MV-4-11 (cell line): ENCODE data around the gene RCAN1.
A peak's percentile ranks its signal among the peaks of the same experiment; 100 is the strongest.
"Not testable (repeated sequence)": the region's sequence is repeated elsewhere in the genome, so short reads cannot be mapped to it uniquely, and the experiment has no call there.

Experiments
- DNase-seq: peaks from one replicate; lab custom pipeline; 2025; lab: John Stamatoyannopoulos, UW

Gene RCAN1

GRCh38 chr21:34517039-34517438 lies 97.9 kb downstream of the RCAN1 start:
- DNase-seq = no peak

DNA sequence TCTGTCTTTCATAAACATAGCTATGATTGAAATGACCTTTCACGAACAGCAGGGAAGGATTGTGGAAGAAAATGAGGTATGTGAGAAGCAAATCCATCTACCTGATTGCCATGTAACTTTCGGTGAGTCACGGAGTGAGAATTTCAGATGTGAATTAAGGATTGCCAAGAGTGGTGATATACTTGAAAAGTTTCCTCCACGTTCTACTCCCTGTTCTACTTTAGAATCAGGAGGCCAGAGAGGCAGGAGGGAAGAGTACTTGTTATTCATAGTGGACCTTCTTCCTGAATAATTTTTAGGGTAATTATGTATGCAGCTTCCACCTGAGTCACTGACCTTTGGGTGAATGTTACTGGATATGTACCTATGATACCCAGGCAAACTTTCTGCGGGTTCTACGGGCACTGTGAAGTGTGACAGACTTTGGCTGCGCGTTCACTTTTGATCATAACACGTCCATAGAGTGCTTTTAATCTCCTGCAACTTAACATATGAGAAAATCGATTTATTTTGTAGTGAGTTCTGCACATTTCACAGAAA lies 100.3 kb downstream of the RCAN1 start:
- no peak for DNase-seq

- DNase-seq = peak; percentile 77
Measured at GRCh38 chr21:34513129-34513675, 101.7 kb downstream of the RCAN1 start.

GRCh38 chr21:34511787-34512455 lies 103.0 kb downstream of the RCAN1 start, which contains the start of gene KCNE1:
TSS of gene KCNE1 (minus strand) at chr21:34512210. CDS start at chr21:34449634, 62,576 bp downstream.
- peak; percentile 85 for DNase-seq

GRCh38 chr21:34511181-34511580 lies 103.7 kb downstream of the RCAN1 start:
- peak; percentile 22 for DNase-seq

GRCh38 chr21:34510148-34511142 lies 104.5 kb downstream of the RCAN1 start:
- peak; percentile 81 for DNase-seq

DNA sequence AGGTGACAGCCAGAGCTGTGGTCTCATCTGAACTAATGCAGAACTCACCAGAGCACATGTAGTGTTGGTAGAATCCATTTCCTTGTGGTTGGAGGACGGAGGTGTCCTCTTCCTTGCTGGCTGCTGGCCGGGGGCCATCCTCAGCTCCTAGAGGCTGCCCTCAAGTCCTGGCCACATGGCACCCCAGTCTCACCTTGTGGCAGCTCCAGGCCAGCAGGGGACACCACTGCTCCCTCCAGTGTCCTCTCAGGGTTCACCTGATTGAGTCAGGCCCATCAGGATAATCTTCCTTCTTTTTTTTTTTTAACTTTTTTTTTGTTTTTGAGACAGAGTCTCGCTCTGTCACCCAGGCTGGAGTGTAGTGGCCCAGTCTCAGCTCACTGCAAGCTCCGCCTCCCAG lies 105.8 kb downstream of the RCAN1 start:
- no peak for DNase-seq

DNA sequence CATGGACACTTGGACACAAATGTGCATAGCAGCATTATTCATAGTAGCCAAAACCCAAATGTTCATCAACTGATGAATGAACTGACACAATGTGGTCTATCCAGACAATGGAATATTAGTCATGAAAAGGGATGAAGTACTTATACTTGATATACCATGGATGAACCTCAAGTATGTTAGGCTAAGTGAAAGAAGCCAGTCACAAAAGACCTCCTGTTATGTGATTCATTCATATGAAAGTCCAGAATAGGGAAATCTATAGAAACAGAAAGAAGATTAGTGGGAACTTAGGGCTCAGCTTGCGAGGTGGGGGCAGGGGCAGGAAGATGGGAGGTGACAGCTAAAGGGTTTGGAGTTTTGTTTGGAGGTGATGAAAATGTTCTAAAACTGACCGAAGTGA lies 110.3 kb downstream of the RCAN1 start:
- peak; percentile 63 for DNase-seq

DNA sequence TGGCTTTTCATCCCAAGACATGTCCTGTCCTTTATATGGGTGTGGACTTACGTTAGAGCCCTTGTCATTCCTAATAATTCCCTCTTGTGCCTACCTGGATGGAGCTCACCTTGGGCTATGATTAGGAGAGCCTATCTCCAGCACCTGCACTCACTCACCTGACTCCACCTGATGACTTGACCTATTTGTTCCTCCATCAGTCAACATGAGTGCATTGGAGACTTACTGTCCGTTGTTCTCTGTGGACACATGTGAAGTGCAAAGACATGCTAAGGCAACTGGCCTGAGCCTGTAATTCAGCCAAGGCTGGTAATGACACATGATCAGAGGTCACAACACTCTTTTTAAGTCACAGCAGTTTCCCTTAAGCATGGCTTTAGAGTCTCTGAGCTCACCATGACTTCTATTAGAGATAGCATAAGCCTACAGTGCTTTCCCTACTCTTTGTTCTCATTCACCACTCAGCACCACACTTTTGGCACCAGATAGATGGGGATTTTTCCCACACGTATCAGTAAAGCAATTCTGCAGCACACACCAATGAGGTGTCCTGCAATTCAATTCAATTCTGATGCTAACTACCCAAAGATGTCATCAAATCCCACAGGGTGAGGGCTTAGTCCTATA lies 112.3 kb downstream of the RCAN1 start:
- no peak for DNase-seq

- no peak for DNase-seq
Measured at GRCh38 chr21:34501716-34502115, 113.2 kb downstream of the RCAN1 start.

DNA sequence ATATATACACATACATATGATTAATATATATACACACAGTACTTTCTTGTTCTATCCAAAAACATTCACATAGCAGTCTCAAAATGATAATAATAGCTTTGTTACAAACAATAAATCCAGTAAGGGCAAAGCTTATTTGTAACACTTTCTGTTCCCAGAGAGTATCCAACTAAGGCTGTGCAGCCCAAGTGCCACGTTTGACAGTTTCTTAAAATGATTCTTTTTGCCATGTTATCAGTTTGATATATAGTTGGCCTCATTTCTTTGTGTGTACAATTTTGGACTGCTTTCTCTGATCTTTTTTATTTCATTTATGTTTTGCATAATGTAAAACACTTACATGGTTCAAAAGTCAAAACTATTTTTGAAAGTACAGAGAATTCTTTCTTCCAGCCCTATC lies 114.7 kb downstream of the RCAN1 start:
- DNase-seq = no peak

- DNase-seq = no peak
Measured at GRCh38 chr21:34499116-34499515, 115.8 kb downstream of the RCAN1 start.

GRCh38 chr21:34498623-34499022 lies 116.3 kb downstream of the RCAN1 start:
- no peak for DNase-seq

DNA sequence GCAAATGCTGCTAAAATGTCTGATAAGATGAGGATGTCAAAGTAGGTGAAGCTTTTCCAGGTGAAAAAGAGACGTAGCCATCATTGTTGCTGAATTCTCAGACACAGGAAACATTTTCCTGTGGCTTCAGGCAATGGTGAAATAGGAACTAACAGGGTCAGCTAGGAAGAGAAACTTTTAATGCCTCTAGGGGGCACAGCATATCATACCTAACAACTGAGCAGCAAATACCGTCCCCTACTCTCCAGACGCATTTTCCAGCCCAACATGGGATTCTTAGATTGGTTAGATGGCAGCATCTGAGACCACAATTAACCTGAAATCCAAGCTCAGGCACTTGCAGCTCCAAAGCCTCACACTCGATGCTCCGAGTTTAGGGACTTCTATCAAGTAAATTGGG lies 131.1 kb downstream of the RCAN1 start:
- DNase-seq = not testable (repeated sequence)

GRCh38 chr21:34483435-34483834 lies 131.5 kb downstream of the RCAN1 start:
- not testable (repeated sequence) for DNase-seq

- DNase-seq = not testable (repeated sequence)
Measured at GRCh38 chr21:34467333-34467732, 147.6 kb downstream of the RCAN1 start.
